ENCODE measurements around the gene FAM151B.
"Not testable (repeated sequence)": the region's sequence is repeated elsewhere in the genome, so short reads cannot be mapped to it uniquely, and the experiment has no call there.

The FAM151B gene

GRCh38 chr5:80492741-80493140, 4.8 kb downstream of the FAM151B start:
- Histone ChIP-seq H3K27me3 (ENCODE audit: low read depth, low read length) (no peaks in the 10 kb centered on the region), H3K27ac (ENCODE audit: low read length) (no peak overlapping the region), H3K4me3 (ENCODE audit: low read length) (no peak overlapping the region), H3K4me2 (ENCODE audit: low read length) (no peak overlapping the region), H2AFZ (ENCODE audit: low read depth, low read length) (no peak overlapping the region), H3K9ac (ENCODE audit: low read length) (no peak overlapping the region), H3K9me3 (ENCODE audit: insufficient read depth, low read length) (no peaks in the 10 kb centered on the region), H4K20me1 (ENCODE audit: insufficient read depth, low read length) (no peaks in the 10 kb centered on the region), H3K4me1 (ENCODE audit: low read length) (no peaks in the 10 kb centered on the region), H3K79me2 (ENCODE audit: low read length) (no peaks in the 10 kb centered on the region), H3K36me3 (replicated peaks; ENCODE audit: low read depth, low read length) (no peaks in the 10 kb centered on the region)
- no peak for TF ChIP-seq CTCF (IDR thresholded peaks at IDR 0.05; ENCODE audit: low read depth, low read length)
- no peak for TF ChIP-seq EZH2phosphoT487 (IDR thresholded peaks at IDR 0.05; ENCODE audit: low read depth)

GRCh38 chr5:80493443-80493842, 5.5 kb downstream of the FAM151B start:
- H3K4me2 ChIP-seq (ENCODE audit: low read length); H3K4me3 ChIP-seq (ENCODE audit: low read length); H4K20me1 ChIP-seq (ENCODE audit: insufficient read depth, low read length); H3K27me3 ChIP-seq (ENCODE audit: low read depth, low read length); H3K79me2 ChIP-seq (ENCODE audit: low read length); H3K9ac ChIP-seq (ENCODE audit: low read length); H3K9me3 ChIP-seq (ENCODE audit: insufficient read depth, low read length); H3K27ac ChIP-seq (ENCODE audit: low read length); H2AFZ ChIP-seq (ENCODE audit: low read depth, low read length); H3K4me1 ChIP-seq (ENCODE audit: low read length); H3K36me3 ChIP-seq (replicated peaks; ENCODE audit: low read depth, low read length): not testable (repeated sequence)

- Histone ChIP-seq H3K9me3 (ENCODE audit: insufficient read depth, low read length) (no peaks in the 10 kb centered on the region), H3K79me2 (ENCODE audit: low read length) (no peaks in the 10 kb centered on the region), H3K27me3 (ENCODE audit: low read depth, low read length) (no peaks in the 10 kb centered on the region), H4K20me1 (ENCODE audit: insufficient read depth, low read length) (no peaks in the 10 kb centered on the region), H3K4me2 (ENCODE audit: low read length) (no peak overlapping the region), H2AFZ (ENCODE audit: low read depth, low read length) (no peak overlapping the region), H3K4me1 (ENCODE audit: low read length) (no peaks in the 10 kb centered on the region), H3K36me3 (replicated peaks; ENCODE audit: low read depth, low read length) (no peaks in the 10 kb centered on the region), H3K27ac (ENCODE audit: low read length) (no peak overlapping the region), H3K4me3 (ENCODE audit: low read length) (no peak overlapping the region), H3K9ac (ENCODE audit: low read length) (no peak overlapping the region)
- TF ChIP-seq EZH2phosphoT487 (IDR thresholded peaks at IDR 0.05; ENCODE audit: low read depth): no peak
- TF ChIP-seq CTCF (IDR thresholded peaks at IDR 0.05; ENCODE audit: low read depth, low read length): no peak
These were observed 8.0 kb downstream of the FAM151B start for GRCh38 chr5:80495891-80496290.

- H3K9ac ChIP-seq (ENCODE audit: low read length): no peak overlapping the region
- H3K4me1 ChIP-seq (ENCODE audit: low read length): no peaks in the 10 kb centered on the region
- no peaks in the 10 kb centered on the region for H3K79me2 ChIP-seq (ENCODE audit: low read length)
- H2AFZ ChIP-seq (ENCODE audit: low read depth, low read length): no peak overlapping the region
- H3K4me2 ChIP-seq (ENCODE audit: low read length): no peak overlapping the region
- no peaks in the 10 kb centered on the region for H3K9me3 ChIP-seq (ENCODE audit: insufficient read depth, low read length)
- no peak overlapping the region for H3K4me3 ChIP-seq (ENCODE audit: low read length)
- H4K20me1 ChIP-seq (ENCODE audit: insufficient read depth, low read length): no peaks in the 10 kb centered on the region
- no peak for TF ChIP-seq CTCF (IDR thresholded peaks at IDR 0.05; ENCODE audit: low read depth, low read length)
- TF ChIP-seq EZH2phosphoT487 (IDR thresholded peaks at IDR 0.05; ENCODE audit: low read depth): no peak
- H3K27ac ChIP-seq (ENCODE audit: low read length): no peak overlapping the region
- H3K27me3 ChIP-seq (ENCODE audit: low read depth, low read length): no peaks in the 10 kb centered on the region
- H3K36me3 ChIP-seq (replicated peaks; ENCODE audit: low read depth, low read length): no peaks in the 10 kb centered on the region
These were observed 14.9 kb downstream of the FAM151B start for GRCh38 chr5:80502800-80503199.

GRCh38 chr5:80503641-80504040, 15.7 kb downstream of the FAM151B start:
- H3K4me1 ChIP-seq (ENCODE audit: low read length): no peaks in the 10 kb centered on the region
- H3K9me3 ChIP-seq (ENCODE audit: insufficient read depth, low read length): no peaks in the 10 kb centered on the region
- no peak overlapping the region for H3K27ac ChIP-seq (ENCODE audit: low read length)
- no peaks in the 10 kb centered on the region for H4K20me1 ChIP-seq (ENCODE audit: insufficient read depth, low read length)
- no peak overlapping the region for H2AFZ ChIP-seq (ENCODE audit: low read depth, low read length)
- H3K27me3 ChIP-seq (ENCODE audit: low read depth, low read length): no peaks in the 10 kb centered on the region
- no peak overlapping the region for H3K9ac ChIP-seq (ENCODE audit: low read length)
- no peaks in the 10 kb centered on the region for H3K36me3 ChIP-seq (replicated peaks; ENCODE audit: low read depth, low read length)
- H3K79me2 ChIP-seq (ENCODE audit: low read length): no peaks in the 10 kb centered on the region
- no peak overlapping the region for H3K4me3 ChIP-seq (ENCODE audit: low read length)
- TF ChIP-seq CTCF (IDR thresholded peaks at IDR 0.05; ENCODE audit: low read depth, low read length) (no peak), EZH2phosphoT487 (IDR thresholded peaks at IDR 0.05; ENCODE audit: low read depth) (no peak)
- no peak overlapping the region for H3K4me2 ChIP-seq (ENCODE audit: low read length)

Data from OCI-LY3 (cell line).